NCI-H2171 (cell line): Measurements from ENCODE around the gene ISG20L2.

Experiments used
- DNase-seq: peaks from one replicate; lab custom pipeline; 2025; lab: John Stamatoyannopoulos, UW

The ISG20L2 gene

GRCh38 chr1:156689035-156689952, 39.3 kb downstream of the ISG20L2 start:
- DNase-seq = peak; percentile 65

DNA sequence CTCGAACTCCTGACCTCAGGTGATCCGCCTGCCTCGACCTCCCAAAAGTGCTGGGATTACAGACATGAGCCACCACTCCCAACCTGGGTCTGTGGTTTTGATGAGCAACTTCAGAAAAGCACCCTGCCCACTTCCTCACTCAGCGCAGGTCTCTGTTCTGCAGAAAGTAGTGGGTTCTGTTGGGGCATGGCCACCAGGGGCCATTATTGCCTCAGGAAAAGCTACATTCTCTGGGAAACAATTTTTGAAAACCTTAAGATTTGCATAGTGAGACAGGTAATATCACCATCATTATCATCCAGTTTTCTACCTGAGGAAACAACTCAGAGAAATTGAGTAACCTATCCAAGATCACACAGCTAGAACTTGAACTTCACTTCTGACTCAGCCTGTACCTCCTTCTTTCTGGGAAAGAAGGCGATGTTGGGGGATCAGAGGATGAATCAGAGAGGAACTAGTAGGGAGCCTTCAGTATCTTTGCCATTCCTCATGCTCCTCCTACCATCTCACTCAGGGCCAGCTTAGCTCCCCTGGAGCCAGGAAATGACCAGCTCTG, 44.3 kb downstream of the ISG20L2 start:
- no peak for DNase-seq

DNA sequence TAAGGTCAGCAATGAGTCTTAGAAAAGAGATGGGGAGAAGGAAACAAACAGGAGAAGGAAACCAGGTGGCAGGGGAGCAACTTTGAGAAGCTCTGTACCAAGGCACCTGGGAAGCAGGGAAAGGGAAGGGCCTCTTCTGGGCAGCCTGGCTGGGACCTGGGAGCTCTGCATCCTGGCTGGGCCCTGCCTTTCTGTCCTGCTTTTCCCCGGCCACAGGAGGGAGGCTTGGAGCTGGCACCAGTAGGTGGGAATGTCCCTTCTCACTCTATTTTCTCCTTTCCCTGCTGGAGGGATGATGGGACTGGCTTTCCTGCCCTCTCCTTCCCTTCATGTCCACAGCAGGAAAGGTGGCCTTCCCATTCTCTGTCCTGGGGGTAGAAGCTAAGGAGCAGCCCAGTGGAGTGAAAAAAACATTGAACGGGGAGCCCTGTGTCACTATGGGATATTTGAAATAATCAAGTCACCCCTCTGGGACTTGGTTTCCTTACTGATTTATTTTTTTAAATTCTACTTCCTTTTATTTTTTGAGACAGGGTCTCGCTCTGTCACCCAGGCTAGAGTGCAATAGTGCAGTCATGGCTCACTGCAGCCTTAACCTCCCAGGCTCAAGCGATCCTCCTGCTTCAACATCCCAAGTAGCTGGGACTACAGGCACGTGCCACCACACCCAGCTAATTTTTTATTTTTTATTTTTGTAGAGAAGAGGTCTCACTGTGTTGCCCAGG, 46.2 kb downstream of the ISG20L2 start:
- DNase-seq = no peak

- DNase-seq = no peak
These were observed 47.2 kb downstream of the ISG20L2 start for GRCh38 chr1:156681196-156681960.

- DNase-seq = no peak
These were observed 48.5 kb downstream of the ISG20L2 start for GRCh38 chr1:156680056-156680455.

- DNase-seq = peak; percentile 20
These were observed 50.7 kb downstream of the ISG20L2 start for GRCh38 chr1:156677616-156678596.

- DNase-seq = no peak
These were observed 51.5 kb downstream of the ISG20L2 start, which contains the start of gene NES for GRCh38 chr1:156676820-156677615. TSS of gene NES (minus strand) at chr1:156677407. CDS start at chr1:156677264, 143 bp downstream.

DNA sequence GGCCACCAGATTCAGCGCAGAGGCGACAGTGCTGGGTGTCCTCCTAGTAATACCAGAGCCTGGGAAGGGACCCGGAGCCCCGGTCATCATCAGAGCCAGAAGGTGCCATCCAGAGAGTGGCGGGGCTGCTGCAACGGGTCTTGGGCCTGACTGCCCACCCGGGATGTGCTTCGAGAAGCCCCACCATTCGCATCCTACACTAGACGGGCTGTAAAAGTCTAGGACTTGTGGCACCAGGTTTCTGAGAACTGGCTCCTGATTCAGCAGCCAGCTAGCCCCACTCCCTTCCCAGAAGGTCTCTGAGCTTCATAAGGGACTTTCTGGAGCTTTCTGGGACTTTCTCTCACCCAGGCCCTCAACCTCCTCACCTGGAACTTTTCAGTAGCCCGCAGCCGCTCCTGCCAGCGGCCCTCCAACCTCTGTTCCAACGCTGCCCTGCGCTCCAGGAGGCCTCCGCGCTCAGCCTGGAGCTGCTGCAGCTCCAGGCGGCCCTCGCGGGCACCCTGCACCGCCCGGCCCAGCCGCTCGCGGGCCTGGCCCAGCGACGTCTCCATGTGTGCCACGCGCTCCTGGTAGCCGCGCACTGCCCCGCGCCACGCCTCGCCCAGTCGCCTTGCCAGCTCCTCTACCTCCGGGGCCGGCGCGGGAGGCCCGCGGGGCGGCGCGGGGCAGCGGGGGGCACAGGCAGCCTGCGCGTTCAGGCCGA, 52.3 kb downstream of the ISG20L2 start:
- DNase-seq = no peak

DNA sequence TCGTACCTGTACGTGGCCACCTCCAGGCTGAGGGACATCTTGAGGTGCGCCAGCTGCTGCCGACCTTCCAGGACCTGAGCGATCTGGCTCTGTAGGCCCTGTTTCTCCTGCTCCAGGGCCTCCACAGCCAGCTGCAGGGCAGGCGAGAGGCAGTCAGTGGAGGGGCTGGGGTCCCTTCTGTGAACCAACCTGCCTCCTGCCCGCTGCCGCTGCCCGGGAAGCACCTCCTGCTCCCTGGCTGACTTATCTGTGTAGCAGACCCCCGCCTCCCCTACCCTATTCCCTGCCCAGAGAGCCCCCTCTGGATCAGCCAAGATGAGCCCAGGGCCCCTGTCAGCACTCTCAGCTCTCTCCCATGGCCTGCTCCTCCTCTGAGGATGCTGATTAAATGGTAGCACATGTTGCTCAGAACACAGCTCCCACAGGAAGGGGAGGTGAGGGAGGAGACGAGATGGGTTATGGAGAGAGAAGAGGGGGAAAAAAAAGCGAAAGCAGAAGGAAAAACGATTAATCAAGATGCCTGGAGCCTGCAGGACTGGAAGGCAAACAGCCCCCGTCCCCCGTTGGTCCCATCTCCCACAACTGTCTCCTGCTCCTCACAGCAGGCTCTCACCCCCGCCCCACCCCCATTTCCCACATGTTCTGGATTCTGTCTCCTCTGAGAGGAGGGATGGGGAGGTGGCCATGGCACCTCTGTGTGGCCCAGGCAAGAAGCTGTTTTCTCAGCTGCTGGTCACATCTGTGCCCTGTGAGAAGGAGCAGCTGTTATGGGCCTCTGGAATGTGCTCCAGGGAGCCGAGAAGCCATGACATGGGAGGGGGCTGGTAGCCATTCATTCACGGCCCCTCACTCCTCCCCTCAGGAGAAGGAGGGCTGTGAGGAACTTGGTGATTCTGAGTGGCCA, 53.1 kb downstream of the ISG20L2 start:
- peak; percentile 59 for DNase-seq

DNA sequence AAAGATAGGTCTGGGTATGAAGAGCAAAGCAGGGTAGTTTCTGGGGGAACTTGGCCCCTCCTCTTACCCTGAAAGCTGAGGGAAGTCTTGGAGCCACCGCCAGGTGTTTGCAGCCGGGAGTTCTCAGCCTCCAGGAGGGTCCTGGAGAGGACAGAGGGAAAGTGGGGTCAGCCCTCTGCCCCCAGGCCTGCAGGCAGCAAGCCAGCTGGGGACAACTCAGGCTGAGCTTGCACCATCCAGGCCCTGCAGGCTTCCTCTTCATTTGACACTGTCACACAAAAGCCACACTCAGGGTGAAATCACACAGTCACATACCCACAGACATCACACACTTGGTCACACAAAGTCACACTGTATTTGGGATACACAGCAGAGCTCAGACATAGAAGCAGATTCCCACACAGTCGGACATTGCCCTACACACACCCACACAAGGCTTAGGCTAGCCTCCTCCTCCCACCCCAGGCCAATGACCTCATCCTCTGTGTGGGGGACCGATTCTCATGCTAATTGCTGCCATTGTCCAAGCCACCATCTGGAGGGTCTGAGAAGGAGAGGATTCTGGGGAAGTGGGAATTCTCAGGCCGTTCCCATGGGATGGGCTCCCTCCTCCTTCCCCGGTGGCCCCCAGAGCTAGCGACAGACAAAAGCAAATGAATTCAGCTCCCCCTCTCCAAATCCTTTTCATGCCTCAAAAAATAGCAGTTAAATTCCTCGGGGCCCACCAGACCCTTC, 55.0 kb downstream of the ISG20L2 start:
- no peak for DNase-seq
